ENCODE data around the gene DNAH10. TPM values are rescaled to one million over a fixed set of nuclear protein-coding genes. Genes with fewer than 3 reads are reported as not detected.

DNAH10 gene
- total RNA-seq, 1 experiment from 2014 or later = 0.17 TPM

DNA sequence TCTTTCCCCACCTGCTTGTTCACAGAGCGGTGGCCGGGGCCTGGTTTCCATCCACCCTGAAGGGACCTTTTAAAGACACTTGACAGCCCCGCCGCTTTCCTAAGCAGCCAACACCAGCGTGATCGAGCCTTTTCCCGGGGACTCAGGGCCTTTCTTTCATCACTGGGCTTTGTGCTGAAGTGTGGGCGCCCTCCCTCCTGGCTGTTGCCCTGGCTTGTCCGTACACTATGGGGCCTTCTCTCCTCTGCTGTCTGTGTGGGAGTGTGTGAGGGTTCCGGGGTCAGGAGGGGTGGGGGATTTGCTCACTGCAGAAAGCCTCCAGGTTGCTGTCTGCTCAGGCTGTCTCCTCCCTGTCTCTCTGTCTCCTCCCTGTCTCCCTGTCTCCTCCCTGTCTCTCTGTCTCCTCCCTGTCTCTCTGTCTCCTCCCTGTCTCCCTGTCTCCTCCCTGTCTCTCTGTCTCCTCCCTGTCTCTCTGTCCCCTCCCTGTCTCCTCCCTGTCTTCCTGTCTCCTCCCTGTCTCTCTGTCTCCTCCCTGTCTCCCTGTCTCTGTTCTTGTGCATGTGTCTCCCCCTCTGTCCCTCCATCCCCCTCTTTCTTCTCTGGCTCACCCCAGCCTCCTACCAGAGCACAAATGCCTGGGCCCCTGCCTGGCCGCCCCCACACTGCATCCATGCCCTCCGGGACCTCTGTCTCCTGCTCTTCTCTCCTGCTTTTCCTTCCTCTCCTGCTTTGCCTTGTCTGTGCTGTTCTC lies 145.8 kb downstream of the DNAH10 start:
- Histone ChIP-seq H3K23me2 (ENCODE audit: insufficient read length, low read depth, low read length, poor library complexity, severe bottlenecking) (no peaks in the 10 kb centered on the region), H2BK5ac (ENCODE audit: insufficient read length, low read length) (no peak overlapping the region), H4K5ac (ENCODE audit: insufficient read length, low read depth, low read length) (no peak overlapping the region), H3K14ac (ENCODE audit: insufficient read depth, low read length) (no peak overlapping the region; the same call in 1 of the 2 replicates), H2AK5ac (ENCODE audit: insufficient read length, low read length) (no peak overlapping the region), H2BK120ac (ENCODE audit: low read depth, low read length, poor library complexity, severe bottlenecking) (no peak overlapping the region), H3K27me3 (ENCODE audit: insufficient read depth, low read length) (no peaks in the 10 kb centered on the region; the same call in 1 of the 2 replicates), H3K18ac (ENCODE audit: insufficient read length, low read depth, low read length) (no peak overlapping the region), H3K79me1 (ENCODE audit: insufficient read depth, low read depth, low read length, poor library complexity, severe bottlenecking) (no peaks in the 10 kb centered on the region), H3K4me1 (ENCODE audit: insufficient read depth, low read length) (no peaks in the 10 kb centered on the region), H2AFZ (ENCODE audit: low read length) (no peak overlapping the region), H3T11ph (ENCODE audit: low read length) (no peak overlapping the region), H4K20me1 (ENCODE audit: control insufficient read depth, insufficient read depth, insufficient read length) (no peaks in the 10 kb centered on the region), H4K8ac (replicated peaks; ENCODE audit: insufficient read length, low read depth, low read length) (no peak overlapping the region), H2BK15ac (ENCODE audit: low read depth, low read length) (no peak overlapping the region), H3K4me2 (ENCODE audit: insufficient read depth, insufficient read length, low read length) (no peak overlapping the region), H2BK12ac (ENCODE audit: insufficient read length, low read depth, low read length) (no peak overlapping the region), H4K91ac (ENCODE audit: insufficient read length, low read depth, low read length) (no peak overlapping the region), H3K23ac (ENCODE audit: insufficient read length, low read depth, low read length) (no peak overlapping the region), H3K4ac (ENCODE audit: low read depth, low read length) (no peak overlapping the region), H3K9ac (ENCODE audit: extremely low read depth, insufficient read length, low read length) (no peak overlapping the region), H2BK20ac (ENCODE audit: low read depth, low read length, poor library complexity, severe bottlenecking) (no peak overlapping the region), H3K56ac (ENCODE audit: insufficient read length, low read depth, low read length) (no peak overlapping the region), H3K9me3 (ENCODE audit: control insufficient read depth, low read depth, low read length) (no peaks in the 10 kb centered on the region), H3K79me2 (ENCODE audit: insufficient read depth, low read length) (no peaks in the 10 kb centered on the region), H3K27ac (ENCODE audit: insufficient read length, low read depth, low read length) (no peak overlapping the region)
- no CpG with 5 or more reads among the region's 12 CpGs for WGBS (ENCODE audit: extremely low coverage, insufficient read length, low lambda C conversion rate)
- H3K4me3 Mint-ChIP-seq = no peak overlapping the region
- no peak overlapping the region for H3K27ac Mint-ChIP-seq
- no peak for DNase-seq
- H3K4me1 Mint-ChIP-seq = peaks cover 0 to 10% of the 10 kb centered on the region in 2 experiments; a peak in 2 of 4 replicates
- H3K27me3 Mint-ChIP-seq (ENCODE audit: low read depth) = peaks cover 56% of the 10 kb centered on the region
- peaks cover 0 to 8% (median 4%) of the 10 kb centered on the region in 3 experiments; a peak in 3 of 7 replicates for H3K36me3 Mint-ChIP-seq (ENCODE audit: insufficient read depth in 1 of 3, low read depth in 3 of 3)
- peaks cover 13% of the 10 kb centered on the region in 2 experiments for H3K9me3 Mint-ChIP-seq
- TF ChIP-seq, protein P1, sequence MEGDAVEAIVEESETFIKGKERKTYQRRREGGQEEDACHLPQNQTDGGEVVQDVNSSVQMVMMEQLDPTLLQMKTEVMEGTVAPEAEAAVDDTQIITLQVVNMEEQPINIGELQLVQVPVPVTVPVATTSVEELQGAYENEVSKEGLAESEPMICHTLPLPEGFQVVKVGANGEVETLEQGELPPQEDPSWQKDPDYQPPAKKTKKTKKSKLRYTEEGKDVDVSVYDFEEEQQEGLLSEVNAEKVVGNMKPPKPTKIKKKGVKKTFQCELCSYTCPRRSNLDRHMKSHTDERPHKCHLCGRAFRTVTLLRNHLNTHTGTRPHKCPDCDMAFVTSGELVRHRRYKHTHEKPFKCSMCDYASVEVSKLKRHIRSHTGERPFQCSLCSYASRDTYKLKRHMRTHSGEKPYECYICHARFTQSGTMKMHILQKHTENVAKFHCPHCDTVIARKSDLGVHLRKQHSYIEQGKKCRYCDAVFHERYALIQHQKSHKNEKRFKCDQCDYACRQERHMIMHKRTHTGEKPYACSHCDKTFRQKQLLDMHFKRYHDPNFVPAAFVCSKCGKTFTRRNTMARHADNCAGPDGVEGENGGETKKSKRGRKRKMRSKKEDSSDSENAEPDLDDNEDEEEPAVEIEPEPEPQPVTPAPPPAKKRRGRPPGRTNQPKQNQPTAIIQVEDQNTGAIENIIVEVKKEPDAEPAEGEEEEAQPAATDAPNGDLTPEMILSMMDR (conservative IDR thresholded peaks at IDR 0.05) = no peak

Data from H9 (cell line).